OCI-LY1 (cell line): ENCODE results near the gene SP2.

Experiments used
- EZH2 ChIP-seq: fragments of 200-600 bp; sonication (generic), shearing (Covaris generic); IDR thresholded peaks from 2 replicates; pipeline ENCODE4 v1.8.0; 2017; ENCODE audit warnings: borderline replicate concordance, mixed run types, mild to moderate bottlenecking, antibody characterized with exemption, low read length, moderate library complexity, mixed read lengths
- TF ChIP-seq, protein P1 (sequence below): fragments of 200-600 bp; sonication (generic), shearing (Covaris generic); IDR thresholded peaks from 2 replicates; pipeline ENCODE4 v1.5.1; 2017; ENCODE audit warnings: mild to moderate bottlenecking, antibody characterized with exemption, low read length, moderate library complexity, mixed read lengths

DNA sequence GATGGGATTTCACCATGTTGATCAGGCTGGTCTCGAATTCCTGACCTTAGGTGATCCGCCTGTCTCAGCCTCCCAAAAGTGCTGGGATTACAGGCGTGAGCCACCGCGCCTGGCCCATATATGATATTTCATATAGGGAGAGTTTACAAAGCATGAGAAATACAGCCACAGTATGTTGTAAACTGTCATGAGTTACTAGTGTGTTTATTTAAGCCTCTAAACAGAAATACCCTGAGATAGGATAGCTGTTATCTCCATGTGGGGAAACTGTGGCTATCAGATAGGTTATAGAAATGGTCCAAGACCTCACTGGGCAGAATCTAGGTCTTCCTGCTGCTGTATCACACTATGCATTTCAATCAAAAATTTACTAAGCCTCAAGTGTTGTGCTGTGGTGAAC is 72.8 kb downstream of the SP2 start:
- TF ChIP-seq, protein P1, sequence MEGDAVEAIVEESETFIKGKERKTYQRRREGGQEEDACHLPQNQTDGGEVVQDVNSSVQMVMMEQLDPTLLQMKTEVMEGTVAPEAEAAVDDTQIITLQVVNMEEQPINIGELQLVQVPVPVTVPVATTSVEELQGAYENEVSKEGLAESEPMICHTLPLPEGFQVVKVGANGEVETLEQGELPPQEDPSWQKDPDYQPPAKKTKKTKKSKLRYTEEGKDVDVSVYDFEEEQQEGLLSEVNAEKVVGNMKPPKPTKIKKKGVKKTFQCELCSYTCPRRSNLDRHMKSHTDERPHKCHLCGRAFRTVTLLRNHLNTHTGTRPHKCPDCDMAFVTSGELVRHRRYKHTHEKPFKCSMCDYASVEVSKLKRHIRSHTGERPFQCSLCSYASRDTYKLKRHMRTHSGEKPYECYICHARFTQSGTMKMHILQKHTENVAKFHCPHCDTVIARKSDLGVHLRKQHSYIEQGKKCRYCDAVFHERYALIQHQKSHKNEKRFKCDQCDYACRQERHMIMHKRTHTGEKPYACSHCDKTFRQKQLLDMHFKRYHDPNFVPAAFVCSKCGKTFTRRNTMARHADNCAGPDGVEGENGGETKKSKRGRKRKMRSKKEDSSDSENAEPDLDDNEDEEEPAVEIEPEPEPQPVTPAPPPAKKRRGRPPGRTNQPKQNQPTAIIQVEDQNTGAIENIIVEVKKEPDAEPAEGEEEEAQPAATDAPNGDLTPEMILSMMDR: no peak
- TF ChIP-seq EZH2: no peak
